ENCODE data around the gene MTG2.

DNA sequence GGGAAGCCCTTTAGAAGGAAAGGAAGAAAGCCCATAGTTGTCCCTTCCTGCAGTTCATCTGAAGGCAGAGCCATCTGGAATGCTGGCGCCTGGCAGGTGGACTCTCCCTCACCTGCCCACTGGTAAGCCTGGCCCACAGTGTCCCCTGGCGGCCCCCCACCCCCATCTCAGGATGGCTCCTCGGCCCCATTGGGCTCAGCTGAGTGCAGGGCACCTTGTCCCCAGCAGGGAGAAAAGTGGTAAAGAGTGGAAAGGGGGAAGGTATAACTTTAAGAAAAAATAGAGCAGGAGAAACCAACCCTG, 26.6 kb upstream of the MTG2 start:
- TF ChIP-seq POLR2A (IDR thresholded peaks at IDR 0.05) (no peak), EP300 (IDR thresholded peaks at IDR 0.05) (no peak)
- TF ChIP-seq, protein P1, sequence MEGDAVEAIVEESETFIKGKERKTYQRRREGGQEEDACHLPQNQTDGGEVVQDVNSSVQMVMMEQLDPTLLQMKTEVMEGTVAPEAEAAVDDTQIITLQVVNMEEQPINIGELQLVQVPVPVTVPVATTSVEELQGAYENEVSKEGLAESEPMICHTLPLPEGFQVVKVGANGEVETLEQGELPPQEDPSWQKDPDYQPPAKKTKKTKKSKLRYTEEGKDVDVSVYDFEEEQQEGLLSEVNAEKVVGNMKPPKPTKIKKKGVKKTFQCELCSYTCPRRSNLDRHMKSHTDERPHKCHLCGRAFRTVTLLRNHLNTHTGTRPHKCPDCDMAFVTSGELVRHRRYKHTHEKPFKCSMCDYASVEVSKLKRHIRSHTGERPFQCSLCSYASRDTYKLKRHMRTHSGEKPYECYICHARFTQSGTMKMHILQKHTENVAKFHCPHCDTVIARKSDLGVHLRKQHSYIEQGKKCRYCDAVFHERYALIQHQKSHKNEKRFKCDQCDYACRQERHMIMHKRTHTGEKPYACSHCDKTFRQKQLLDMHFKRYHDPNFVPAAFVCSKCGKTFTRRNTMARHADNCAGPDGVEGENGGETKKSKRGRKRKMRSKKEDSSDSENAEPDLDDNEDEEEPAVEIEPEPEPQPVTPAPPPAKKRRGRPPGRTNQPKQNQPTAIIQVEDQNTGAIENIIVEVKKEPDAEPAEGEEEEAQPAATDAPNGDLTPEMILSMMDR (IDR thresholded peaks at IDR 0.05): no peak

All from ovary (tissue), 3 donors.